ENCODE measurements around the gene ZACN. TPM values are rescaled to one million over a fixed set of nuclear protein-coding genes. Genes with fewer than 3 reads are reported as not detected.

Gene ZACN
- polyA plus RNA-seq, 1 donor from 2014 or later = not detected

DNA sequence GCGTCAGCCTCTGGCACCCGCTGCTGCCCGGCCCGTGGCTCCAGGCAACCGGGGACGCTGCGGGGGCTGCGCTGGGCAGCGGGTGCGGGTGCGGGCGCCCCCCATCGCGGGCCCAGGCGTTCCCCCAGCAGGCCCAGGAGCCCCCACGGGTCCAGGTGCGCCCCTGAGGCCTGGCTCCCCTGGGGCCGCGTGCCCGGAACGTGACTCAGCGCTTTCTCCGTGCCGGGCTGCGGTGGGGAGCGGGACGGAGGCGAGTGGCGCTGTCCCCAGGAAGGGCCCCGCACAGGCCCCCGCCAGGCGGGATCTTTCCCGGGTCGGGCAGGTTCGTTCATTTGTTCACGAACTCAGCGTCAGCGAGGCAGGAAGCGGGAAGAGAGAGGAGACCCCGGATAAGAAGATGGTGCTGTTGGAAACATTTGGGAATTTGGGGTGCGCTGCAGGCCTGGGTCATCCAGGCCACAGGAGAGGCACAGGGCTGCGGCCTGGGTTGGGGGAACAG is 43.0 kb downstream of the ZACN start:
- Histone ChIP-seq H3K27me3 (ENCODE audit: insufficient read depth, low read depth, low read length) (no peaks in the 10 kb centered on the region), H2AFZ (ENCODE audit: low read depth, low read length) (no peak overlapping the region), H3K4me2 (ENCODE audit: low read length) (no peak overlapping the region), H3K27ac (ENCODE audit: low read length) (no peak overlapping the region), H3K4me3 (ENCODE audit: low read length) (no peak overlapping the region), H3K36me3 (ENCODE audit: insufficient read depth, low read length) (no peaks in the 10 kb centered on the region), H4K20me1 (ENCODE audit: insufficient read depth) (no peaks in the 10 kb centered on the region), H3K9me2 (ENCODE audit: insufficient read depth, low read length) (no peaks in the 10 kb centered on the region), H3K9me3 (ENCODE audit: low read length) (no peaks in the 10 kb centered on the region), H3K9ac (ENCODE audit: low read length) (no peak overlapping the region), H3K79me2 (replicated peaks; ENCODE audit: insufficient read depth, low read length) (no peaks in the 10 kb centered on the region), H3F3A (ENCODE audit: insufficient read depth, low read length, poor library complexity, severe bottlenecking) (no peaks in the 10 kb centered on the region)
- TF ChIP-seq CTCF (IDR thresholded peaks at IDR 0.05; ENCODE audit: poor library complexity, severe bottlenecking) (no peak), MXI1 (conservative IDR thresholded peaks at IDR 0.05; ENCODE audit: poor library complexity, severe bottlenecking) (no peak), EP300 (conservative IDR thresholded peaks at IDR 0.05; ENCODE audit: poor library complexity, severe bottlenecking) (no peak), EZH2 (IDR thresholded peaks at IDR 0.05; ENCODE audit: borderline replicate concordance, insufficient read depth, low read length, poor library complexity, severe bottlenecking) (no peak), TAF1 (IDR thresholded peaks at IDR 0.05; ENCODE audit: low read depth) (no peak), REST (IDR thresholded peaks at IDR 0.05; ENCODE audit: borderline replicate concordance) (no peak), RAD21 (conservative IDR thresholded peaks at IDR 0.05) (no peak), POLR2AphosphoS5 (IDR thresholded peaks at IDR 0.05) (no peak), SMC3 (conservative IDR thresholded peaks at IDR 0.05; ENCODE audit: poor library complexity) (no peak)

- H3K9me2 ChIP-seq (ENCODE audit: insufficient read depth, low read length) = no peaks in the 10 kb centered on the region
- H3F3A ChIP-seq (ENCODE audit: insufficient read depth, low read length, poor library complexity, severe bottlenecking) = no peaks in the 10 kb centered on the region
- no peaks in the 10 kb centered on the region for H3K9me3 ChIP-seq (ENCODE audit: low read length)
- no peak overlapping the region for H3K9ac ChIP-seq (ENCODE audit: low read length)
- no peaks in the 10 kb centered on the region for H3K27me3 ChIP-seq (ENCODE audit: insufficient read depth, low read depth, low read length)
- H2AFZ ChIP-seq (ENCODE audit: low read depth, low read length) = no peak overlapping the region
- TF ChIP-seq CTCF (IDR thresholded peaks at IDR 0.05; ENCODE audit: poor library complexity, severe bottlenecking) (no peak), REST (IDR thresholded peaks at IDR 0.05; ENCODE audit: borderline replicate concordance) (no peak), POLR2AphosphoS5 (IDR thresholded peaks at IDR 0.05) (no peak), SMC3 (conservative IDR thresholded peaks at IDR 0.05; ENCODE audit: poor library complexity) (no peak), EZH2 (IDR thresholded peaks at IDR 0.05; ENCODE audit: borderline replicate concordance, insufficient read depth, low read length, poor library complexity, severe bottlenecking) (no peak), TAF1 (IDR thresholded peaks at IDR 0.05; ENCODE audit: low read depth) (no peak), EP300 (conservative IDR thresholded peaks at IDR 0.05; ENCODE audit: poor library complexity, severe bottlenecking) (no peak), MXI1 (conservative IDR thresholded peaks at IDR 0.05; ENCODE audit: poor library complexity, severe bottlenecking) (no peak), RAD21 (conservative IDR thresholded peaks at IDR 0.05) (no peak)
- no peak overlapping the region for H3K4me2 ChIP-seq (ENCODE audit: low read length)
- no peaks in the 10 kb centered on the region for H3K79me2 ChIP-seq (replicated peaks; ENCODE audit: insufficient read depth, low read length)
- no peaks in the 10 kb centered on the region for H3K36me3 ChIP-seq (ENCODE audit: insufficient read depth, low read length)
- no peak overlapping the region for H3K4me3 ChIP-seq (ENCODE audit: low read length)
- H4K20me1 ChIP-seq (ENCODE audit: insufficient read depth) = no peaks in the 10 kb centered on the region
- no peak overlapping the region for H3K27ac ChIP-seq (ENCODE audit: low read length)
Observed at GRCh38 chr17:76122431-76123190, 43.6 kb downstream of the ZACN start.

Data from neural cell (in vitro differentiated cells).